Liver (tissue), 9 donors: ENCODE results near the gene TLE3. TPM values are rescaled to one million over a fixed set of nuclear protein-coding genes. Genes with fewer than 3 reads are reported as not detected.

Experiments
- DNase-seq: peaks from one replicate; pipeline ENCODE4 v3.0.0-alpha.2; 2017; ENCODE audit warnings: low spot score
- H3K27ac ChIP-seq, 2 donors: one replicate each; pipeline ENCODE4 v1.7.0; 2013; ENCODE audit warnings: inconsistent platforms in 2 of 2, low read length in 2 of 2, control low read depth in 1 of 2, low read depth in 1 of 2, mild to moderate bottlenecking in 1 of 2
- H3K27me3 ChIP-seq, 4 donors: one replicate each; pipeline versions ENCODE4 v1.6.1 to v1.7.0; 2013; ENCODE audit warnings: low read length in 3 of 4, inconsistent platforms in 1 of 4, mild to moderate bottlenecking in 1 of 4, moderate library complexity in 1 of 4; ENCODE audit not compliant: control insufficient read depth in 4 of 4, insufficient read depth in 4 of 4
- H3K36me3 ChIP-seq, 4 donors: one replicate each; pipeline versions ENCODE4 v1.6.1 to v1.7.0; 2013; ENCODE audit warnings: low read length in 3 of 4, mild to moderate bottlenecking in 3 of 4, low read depth in 1 of 4, moderate library complexity in 1 of 4; ENCODE audit not compliant: control insufficient read depth in 4 of 4, insufficient read depth in 3 of 4
- H3K4me1 ChIP-seq, 4 donors: one replicate each; pipeline versions ENCODE4 v1.6.1 to v1.7.0; 2013; ENCODE audit warnings: low read length in 3 of 4, mild to moderate bottlenecking in 3 of 4, moderate library complexity in 1 of 4; ENCODE audit not compliant: control insufficient read depth in 4 of 4, insufficient read depth in 4 of 4
- H3K4me3 ChIP-seq, 3 donors: one replicate each; pipeline versions ENCODE4 v1.6.1 to v1.7.0; 2013; ENCODE audit warnings: low read length in 3 of 3, control low read depth in 1 of 3, low read depth in 1 of 3, mild to moderate bottlenecking in 1 of 3
- H3K9ac ChIP-seq, 2 donors: one replicate each; pipeline ENCODE4 v1.7.0; 2013; ENCODE audit warnings: low read length in 2 of 2, mild to moderate bottlenecking in 2 of 2, moderate library complexity in 2 of 2, control low read depth in 1 of 2, low read depth in 1 of 2
- H3K9me3 ChIP-seq, 4 donors: one replicate each; pipeline versions ENCODE4 v1.6.1 to v1.7.0; 2013; ENCODE audit warnings: low read length in 3 of 4; ENCODE audit not compliant: control insufficient read depth in 4 of 4
- FOXA2 ChIP-seq: IDR thresholded peaks from 2 replicates; pipeline ENCODE4 v1.6.1; 2016; ENCODE audit warnings: antibody characterized with exemption
- JUND ChIP-seq, 2 donors: IDR thresholded peaks; 2 replicates each; pipeline ENCODE4 v1.6.1; 2016; ENCODE audit warnings: antibody characterized with exemption in 2 of 2
- NR2F2 ChIP-seq: IDR thresholded peaks from 2 replicates; pipeline ENCODE4 v1.6.1; 2016; ENCODE audit warnings: antibody characterized with exemption
- RAD21 ChIP-seq, 2 donors: IDR thresholded peaks; 2 replicates each; pipeline ENCODE4 v1.6.1; 2016; ENCODE audit warnings: antibody characterized with exemption in 2 of 2, mild to moderate bottlenecking in 2 of 2
- SP1 ChIP-seq: IDR thresholded peaks from 2 replicates; pipeline ENCODE4 v1.6.1; 2018; ENCODE audit warnings: antibody characterized with exemption, mild to moderate bottlenecking
- TAF1 ChIP-seq: conservative IDR thresholded peaks from 2 replicates; pipeline ENCODE4 v1.6.1; 2016; ENCODE audit warnings: antibody characterized with exemption, mild to moderate bottlenecking
- WGBS: extraction: QIAGEN DNeasy Blood & Tissue Kit; methylation state at CpG from one replicate; pipeline ENCODE4 v1.1.7; 2013; 5-methylcytosine and 5-hydroxymethylcytosine counted together
- polyA plus RNA-seq, 2 donors: library from polyadenylated mRNA; stranded (reverse) in 1 of 2; unstranded in 1 of 2; fragments of 200-250 nt in 1 of 2; fragments of >200 nt in 1 of 2; fragmentation: Nextera tagmentation in 1 of 2; extraction: Ambion mirVana in 1 of 2; gene quantifications; one replicate each; pipeline versions ENCODE4 v1.2.1 to v1.2.3, GENCODE V29; 2013 to 2015
- total RNA-seq, 2 donors: library from RNA; depleted of rRNA; stranded (reverse); fragments of >200 nt; gene quantifications; one replicate each; pipeline ENCODE4 v1.2.3, GENCODE V29; 2014
- TF ChIP-seq, protein P1 (sequence below): IDR thresholded peaks from 2 replicates; pipeline ENCODE4 v1.6.1; 2016; ENCODE audit warnings: antibody characterized with exemption, mild to moderate bottlenecking
- TF ChIP-seq, protein P2 (sequence below): fragments of 150-350 bp; IDR thresholded peaks from 2 replicates; pipeline ENCODE4 v1.5.1; 2017; ENCODE audit warnings: improper control_type of control experiment, low read depth, low read length; ENCODE audit not compliant: missing input control
- TF ChIP-seq, protein P3 (sequence below): IDR thresholded peaks from 2 replicates; pipeline ENCODE4 v1.6.1; 2016; ENCODE audit warnings: antibody characterized with exemption
- donor health status: healthy.
- donor health status: healthy.
- donor health status: healthy.
- donor health status: healthy.
- donor health status: healthy.

The TLE3 gene
- total and polyA plus RNA-seq, 4 donors: 1.2 to 13.7 (median 8.5) TPM

DNA sequence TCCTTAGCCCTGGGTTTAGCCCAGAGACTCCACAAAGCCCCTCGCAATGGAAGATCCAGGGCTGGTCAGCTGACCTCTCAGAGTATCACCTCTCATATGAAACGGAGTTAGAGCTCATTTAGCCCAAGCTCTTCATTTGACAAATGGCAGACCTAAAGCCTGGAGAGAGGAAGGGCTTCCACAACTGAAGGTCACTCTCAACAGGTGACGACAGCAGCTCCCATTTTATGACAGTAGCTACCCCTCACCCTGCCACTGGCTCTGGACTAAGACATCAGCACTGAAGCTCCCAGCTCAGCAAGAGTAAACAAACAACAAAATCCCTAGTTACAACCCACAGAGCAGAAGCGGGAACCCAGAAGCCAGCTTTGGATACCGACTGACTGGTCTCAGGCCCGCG lies 33.7 kb downstream of the TLE3 start (continued):
- TF ChIP-seq, protein P1, sequence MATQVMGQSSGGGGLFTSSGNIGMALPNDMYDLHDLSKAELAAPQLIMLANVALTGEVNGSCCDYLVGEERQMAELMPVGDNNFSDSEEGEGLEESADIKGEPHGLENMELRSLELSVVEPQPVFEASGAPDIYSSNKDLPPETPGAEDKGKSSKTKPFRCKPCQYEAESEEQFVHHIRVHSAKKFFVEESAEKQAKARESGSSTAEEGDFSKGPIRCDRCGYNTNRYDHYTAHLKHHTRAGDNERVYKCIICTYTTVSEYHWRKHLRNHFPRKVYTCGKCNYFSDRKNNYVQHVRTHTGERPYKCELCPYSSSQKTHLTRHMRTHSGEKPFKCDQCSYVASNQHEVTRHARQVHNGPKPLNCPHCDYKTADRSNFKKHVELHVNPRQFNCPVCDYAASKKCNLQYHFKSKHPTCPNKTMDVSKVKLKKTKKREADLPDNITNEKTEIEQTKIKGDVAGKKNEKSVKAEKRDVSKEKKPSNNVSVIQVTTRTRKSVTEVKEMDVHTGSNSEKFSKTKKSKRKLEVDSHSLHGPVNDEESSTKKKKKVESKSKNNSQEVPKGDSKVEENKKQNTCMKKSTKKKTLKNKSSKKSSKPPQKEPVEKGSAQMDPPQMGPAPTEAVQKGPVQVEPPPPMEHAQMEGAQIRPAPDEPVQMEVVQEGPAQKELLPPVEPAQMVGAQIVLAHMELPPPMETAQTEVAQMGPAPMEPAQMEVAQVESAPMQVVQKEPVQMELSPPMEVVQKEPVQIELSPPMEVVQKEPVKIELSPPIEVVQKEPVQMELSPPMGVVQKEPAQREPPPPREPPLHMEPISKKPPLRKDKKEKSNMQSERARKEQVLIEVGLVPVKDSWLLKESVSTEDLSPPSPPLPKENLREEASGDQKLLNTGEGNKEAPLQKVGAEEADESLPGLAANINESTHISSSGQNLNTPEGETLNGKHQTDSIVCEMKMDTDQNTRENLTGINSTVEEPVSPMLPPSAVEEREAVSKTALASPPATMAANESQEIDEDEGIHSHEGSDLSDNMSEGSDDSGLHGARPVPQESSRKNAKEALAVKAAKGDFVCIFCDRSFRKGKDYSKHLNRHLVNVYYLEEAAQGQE: no peak
- TF ChIP-seq JUND (IDR thresholded peaks at IDR 0.05): no peak

DNA sequence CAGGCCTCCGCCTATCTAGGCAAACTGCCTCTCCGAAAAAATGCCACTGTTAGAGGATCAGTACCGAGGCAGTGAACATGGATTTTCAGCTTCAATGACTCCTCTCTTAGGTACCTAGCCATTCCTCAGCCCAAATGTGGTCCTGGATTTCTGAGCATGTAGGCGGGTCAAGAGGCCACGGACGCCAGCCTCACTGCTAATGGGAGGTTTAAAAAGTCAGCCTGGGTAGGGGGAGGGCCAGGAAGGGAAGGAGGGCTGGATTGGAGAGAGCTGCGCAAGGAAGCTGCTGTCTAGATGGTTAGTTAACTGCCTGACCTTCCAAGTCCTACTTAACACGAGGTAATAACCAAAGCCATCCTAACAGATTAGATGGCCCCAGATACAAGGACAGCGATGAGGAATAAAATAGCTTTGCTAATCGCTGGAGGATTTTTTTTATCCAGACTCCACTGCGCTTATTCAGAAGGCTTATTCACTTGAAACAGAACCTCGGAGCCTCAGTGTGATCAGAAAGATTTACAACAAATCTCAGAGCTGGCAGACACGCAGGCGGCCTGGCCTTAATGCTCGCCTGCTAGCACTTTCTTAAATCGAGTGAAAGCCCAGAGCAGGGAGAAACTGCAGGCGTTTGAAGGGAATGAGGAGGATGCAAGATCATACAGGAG lies 34.3 kb downstream of the TLE3 start:
- no peak overlapping the region for H3K27ac ChIP-seq
- no peaks in the 10 kb centered on the region for H3K27me3 ChIP-seq
- no peak overlapping the region for H3K4me3 ChIP-seq
- peaks cover 2 to 17% (median 14%) of the 10 kb centered on the region in 4 donors for H3K4me1 ChIP-seq
- H3K36me3 ChIP-seq: peaks cover 6 to 42% (median 18%) of the 10 kb centered on the region in 4 donors
- 91% methylated on average over 17 of the region's 17 CpGs for WGBS
- no peak for TF ChIP-seq JUND (IDR thresholded peaks at IDR 0.05)
- no peak for TF ChIP-seq TAF1
- TF ChIP-seq, protein P2, sequence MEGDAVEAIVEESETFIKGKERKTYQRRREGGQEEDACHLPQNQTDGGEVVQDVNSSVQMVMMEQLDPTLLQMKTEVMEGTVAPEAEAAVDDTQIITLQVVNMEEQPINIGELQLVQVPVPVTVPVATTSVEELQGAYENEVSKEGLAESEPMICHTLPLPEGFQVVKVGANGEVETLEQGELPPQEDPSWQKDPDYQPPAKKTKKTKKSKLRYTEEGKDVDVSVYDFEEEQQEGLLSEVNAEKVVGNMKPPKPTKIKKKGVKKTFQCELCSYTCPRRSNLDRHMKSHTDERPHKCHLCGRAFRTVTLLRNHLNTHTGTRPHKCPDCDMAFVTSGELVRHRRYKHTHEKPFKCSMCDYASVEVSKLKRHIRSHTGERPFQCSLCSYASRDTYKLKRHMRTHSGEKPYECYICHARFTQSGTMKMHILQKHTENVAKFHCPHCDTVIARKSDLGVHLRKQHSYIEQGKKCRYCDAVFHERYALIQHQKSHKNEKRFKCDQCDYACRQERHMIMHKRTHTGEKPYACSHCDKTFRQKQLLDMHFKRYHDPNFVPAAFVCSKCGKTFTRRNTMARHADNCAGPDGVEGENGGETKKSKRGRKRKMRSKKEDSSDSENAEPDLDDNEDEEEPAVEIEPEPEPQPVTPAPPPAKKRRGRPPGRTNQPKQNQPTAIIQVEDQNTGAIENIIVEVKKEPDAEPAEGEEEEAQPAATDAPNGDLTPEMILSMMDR: no peak
- TF ChIP-seq RAD21 (IDR thresholded peaks at IDR 0.05): no peak
- H3K9ac ChIP-seq: no peak overlapping the region
- no peaks in the 10 kb centered on the region for H3K9me3 ChIP-seq
- DNase-seq: no peak

DNA sequence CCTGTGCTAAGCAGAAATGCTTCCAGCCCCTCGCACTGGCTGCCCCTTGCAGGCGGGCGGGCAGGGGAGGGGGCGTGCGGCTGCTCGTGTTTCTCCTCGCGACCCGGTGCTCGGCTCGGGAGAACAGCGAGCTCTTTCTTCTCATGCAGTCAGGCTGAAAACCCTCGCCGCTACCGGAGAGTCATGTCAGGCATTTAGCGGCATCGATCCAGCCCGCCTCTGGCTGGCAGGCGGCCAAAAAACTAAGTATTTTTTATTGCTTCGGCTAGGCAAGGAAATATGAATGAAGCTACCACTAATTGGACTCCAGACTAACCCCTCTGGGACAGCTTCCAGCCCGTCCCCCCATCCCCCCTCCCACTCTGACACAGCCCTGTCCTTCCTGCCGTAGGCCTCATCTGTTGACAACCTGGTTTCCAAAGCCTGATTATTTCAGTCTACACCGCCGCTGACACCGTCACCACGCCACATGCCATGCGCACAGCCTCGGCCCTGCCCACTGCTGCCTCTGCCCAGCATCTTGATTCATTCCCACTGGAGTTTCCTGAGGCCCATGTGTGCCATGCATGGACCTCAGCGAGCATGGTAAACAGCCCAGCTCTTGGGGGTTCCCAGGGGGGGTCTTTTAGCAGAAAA lies 35.3 kb downstream of the TLE3 start:
- no peaks in the 10 kb centered on the region for H3K9me3 ChIP-seq
- peaks cover 9 to 51% (median 20%) of the 10 kb centered on the region in 4 donors for H3K36me3 ChIP-seq
- DNase-seq: no peak
- no peak overlapping the region for H3K27ac ChIP-seq
- no peaks in the 10 kb centered on the region for H3K27me3 ChIP-seq
- no peak overlapping the region for H3K4me3 ChIP-seq
- H3K9ac ChIP-seq: no peak overlapping the region
- 76% methylated on average over 29 of the region's 29 CpGs for WGBS
- H3K4me1 ChIP-seq: peaks cover 2 to 17% (median 14%) of the 10 kb centered on the region in 4 donors
- TF ChIP-seq NR2F2: peak; percentile 19
- no peak for TF ChIP-seq SP1

DNA sequence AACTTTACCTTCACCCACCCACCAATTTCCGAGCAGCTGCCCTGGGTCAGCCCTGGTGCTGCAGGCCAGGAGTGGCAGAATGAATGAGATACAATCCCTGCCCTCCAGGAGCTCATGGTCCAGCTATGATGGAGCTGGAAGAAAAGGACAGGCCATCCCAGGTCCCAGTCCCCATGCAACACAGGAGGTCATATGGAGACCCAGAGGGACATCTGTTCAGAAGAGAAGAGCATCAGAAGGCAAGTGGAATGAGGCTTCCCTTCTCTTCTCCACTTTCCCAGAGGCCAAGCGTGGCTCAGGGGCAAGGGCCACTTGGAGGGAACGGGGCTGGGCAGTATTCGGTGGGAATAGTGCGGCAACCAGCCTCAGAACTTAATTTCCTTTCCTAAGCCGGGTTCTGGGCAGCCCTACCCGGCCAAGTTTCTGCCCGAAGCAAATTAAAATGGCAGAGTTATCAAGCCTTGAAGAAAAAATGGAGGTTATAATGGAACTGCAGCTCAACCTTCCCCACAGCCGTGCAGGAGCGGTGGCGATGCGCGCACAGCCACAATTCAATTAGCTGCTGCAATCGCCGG lies 35.9 kb downstream of the TLE3 start:
- no peak overlapping the region for H3K9ac ChIP-seq

More for the DNA sequence above, 35.9 kb downstream of the TLE3 start:
- H3K4me1 ChIP-seq: peaks cover 2 to 17% (median 14%) of the 10 kb centered on the region in 4 donors
- no peaks in the 10 kb centered on the region for H3K9me3 ChIP-seq
- peaks cover 13 to 55% (median 20%) of the 10 kb centered on the region in 4 donors for H3K36me3 ChIP-seq
- H3K27ac ChIP-seq: no peak overlapping the region
- DNase-seq: no peak
- WGBS: 85% methylated on average over 15 of the region's 15 CpGs
- H3K27me3 ChIP-seq: no peaks in the 10 kb centered on the region
- no peak overlapping the region for H3K4me3 ChIP-seq
- TF ChIP-seq, protein P3, sequence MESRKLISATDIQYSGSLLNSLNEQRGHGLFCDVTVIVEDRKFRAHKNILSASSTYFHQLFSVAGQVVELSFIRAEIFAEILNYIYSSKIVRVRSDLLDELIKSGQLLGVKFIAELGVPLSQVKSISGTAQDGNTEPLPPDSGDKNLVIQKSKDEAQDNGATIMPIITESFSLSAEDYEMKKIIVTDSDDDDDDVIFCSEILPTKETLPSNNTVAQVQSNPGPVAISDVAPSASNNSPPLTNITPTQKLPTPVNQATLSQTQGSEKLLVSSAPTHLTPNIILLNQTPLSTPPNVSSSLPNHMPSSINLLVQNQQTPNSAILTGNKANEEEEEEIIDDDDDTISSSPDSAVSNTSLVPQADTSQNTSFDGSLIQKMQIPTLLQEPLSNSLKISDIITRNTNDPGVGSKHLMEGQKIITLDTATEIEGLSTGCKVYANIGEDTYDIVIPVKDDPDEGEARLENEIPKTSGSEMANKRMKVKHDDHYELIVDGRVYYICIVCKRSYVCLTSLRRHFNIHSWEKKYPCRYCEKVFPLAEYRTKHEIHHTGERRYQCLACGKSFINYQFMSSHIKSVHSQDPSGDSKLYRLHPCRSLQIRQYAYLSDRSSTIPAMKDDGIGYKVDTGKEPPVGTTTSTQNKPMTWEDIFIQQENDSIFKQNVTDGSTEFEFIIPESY: no peak
- TF ChIP-seq NR2F2: no peak
- TF ChIP-seq FOXA2: no peak
